Right lobe of liver (tissue), 6 donors: ENCODE results near the gene SLC23A3. TPM values are rescaled to one million over a fixed set of nuclear protein-coding genes. Genes with fewer than 3 reads are reported as not detected.

Source experiments
- ATAC-seq, 4 donors: fragments of 200-7000 bp; cut with Tn5 transposase; one replicate each; pipeline ENCODE4 v1.9.1; 2020; ENCODE audit warnings: mild to moderate bottlenecking in 4 of 4, moderate library complexity in 4 of 4
- DNase-seq, 3 donors: peaks; one replicate each; pipeline ENCODE4 v3.0.0-alpha.2; 2020
- H3K27ac ChIP-seq, 3 donors: fragments of 200-600 bp; one replicate each; pipeline ENCODE4 v1.8.0; 2022
- H3K27me3 ChIP-seq, 2 donors: fragments of 200-600 bp; one replicate each; pipeline ENCODE4 v1.8.0; 2022
- H3K36me3 ChIP-seq, 4 donors: fragments of 200-600 bp; sonication (generic) in 1 of 4; one replicate each; pipeline versions ENCODE4 v1.5.1 to v1.8.0; 2017 to 2022; ENCODE audit warnings: control low read depth in 1 of 4
- H3K4me1 ChIP-seq, 4 donors: fragments of 200-600 bp; sonication (generic) in 1 of 4; one replicate each; pipeline versions ENCODE4 v1.5.1 to v1.8.0; 2017 to 2022; ENCODE audit warnings: control low read depth in 1 of 4
- H3K4me3 ChIP-seq, 3 donors: fragments of 200-600 bp; one replicate each; pipeline ENCODE4 v1.8.0; 2022
- H3K9me3 ChIP-seq, 4 donors: fragments of 200-600 bp; sonication (generic) in 1 of 4; one replicate each; pipeline versions ENCODE4 v1.5.1 to v1.8.0; 2017 to 2022; ENCODE audit warnings: control low read depth in 1 of 4
- POLR2A ChIP-seq: fragments of 450-650 bp; IDR thresholded peaks from one replicate; pipeline ENCODE4 v1.6.1; 2017; ENCODE audit warnings: antibody characterized with exemption, mild to moderate bottlenecking
- WGBS: methylation state at CpG from one replicate; pipeline ENCODE4 v1.1.6; 2018; ENCODE audit warnings: low coverage, low lambda C conversion rate; ENCODE audit not compliant: insufficient coverage; ENCODE audit errors: missing lambda C conversion rate; 5-methylcytosine and 5-hydroxymethylcytosine counted together
- intact Hi-C, 2 donors: fragments of 100-400 bp; cut with DNase I; formaldehyde crosslinking; loops; one replicate each; pipeline versions ENCODE4 v1.11.2 to v1.14.1; 2022
- long read RNA-seq: library from polyadenylated mRNA; unstranded; transcript quantifications from one replicate; pipeline ENCODE4 v2.0.0, GENCODE V29; 2019
- total RNA-seq, 6 experiments: library from RNA; depleted of rRNA in 2 of 6; stranded (reverse); fragments of >200 nt in 2 of 6; fragmentation: NEBNext Ultra II Directional in 3 of 6; extraction: Animal tissue kit (Norgen Biotek cat#: 25700) in 3 of 6; gene quantifications; one replicate each; pipeline versions ENCODE4 v1.1.0 to v1.2.4, GENCODE V29; 2016 to 2023
- TF ChIP-seq, protein P1 (sequence below), 4 donors: fragments of 200-600 bp in 3 of 4; fragments of 450-650 bp in 1 of 4; IDR thresholded peaks; one replicate each; pipeline versions ENCODE4 v1.5.1 to v1.8.0; 2016 to 2022; ENCODE audit warnings: antibody characterized with exemption in 4 of 4, mild to moderate bottlenecking in 2 of 4
- donor health status: DM: no; HTN: yes; CAD: no.
- donor health status: DM: no; HTN: no; CAD: no.
- donor health status: DM: no; HTN: no; CAD: no.
- donor health status: DM: no; HTN: yes; CAD: no.
- donor health status: DM: no; HTN: yes; CAD: no.

Gene SLC23A3
- 1 to 10 TPM in 5 of 6 experiments, under 1 TPM in 1; 0.62 to 4.9 (median 2.1) TPM for total RNA-seq
- long read RNA-seq, result 0 reads

GRCh38 chr2:219169930-219170654 lies at the start of gene SLC23A3:
Gene SLC23A3, minus strand, starts transcription at chr2:219170029. Its CDS starts 45 bp downstream, at chr2:219169984.
- Histone ChIP-seq H3K9me3 (no peaks in the 10 kb centered on the region), H3K4me1 (peaks cover 0 to 18% (median 6%) of the 10 kb centered on the region in 4 donors), H3K4me3 (no peak within 1 kb of the TSS), H3K27ac (no peak within 1 kb of the TSS), H3K36me3 (peaks cover 0 to 27% (median 4%) of the 10 kb centered on the region in 4 donors), H3K27me3 (no peaks in the 10 kb centered on the region)
- TF ChIP-seq POLR2A, result no peak
- TF ChIP-seq, protein P1, sequence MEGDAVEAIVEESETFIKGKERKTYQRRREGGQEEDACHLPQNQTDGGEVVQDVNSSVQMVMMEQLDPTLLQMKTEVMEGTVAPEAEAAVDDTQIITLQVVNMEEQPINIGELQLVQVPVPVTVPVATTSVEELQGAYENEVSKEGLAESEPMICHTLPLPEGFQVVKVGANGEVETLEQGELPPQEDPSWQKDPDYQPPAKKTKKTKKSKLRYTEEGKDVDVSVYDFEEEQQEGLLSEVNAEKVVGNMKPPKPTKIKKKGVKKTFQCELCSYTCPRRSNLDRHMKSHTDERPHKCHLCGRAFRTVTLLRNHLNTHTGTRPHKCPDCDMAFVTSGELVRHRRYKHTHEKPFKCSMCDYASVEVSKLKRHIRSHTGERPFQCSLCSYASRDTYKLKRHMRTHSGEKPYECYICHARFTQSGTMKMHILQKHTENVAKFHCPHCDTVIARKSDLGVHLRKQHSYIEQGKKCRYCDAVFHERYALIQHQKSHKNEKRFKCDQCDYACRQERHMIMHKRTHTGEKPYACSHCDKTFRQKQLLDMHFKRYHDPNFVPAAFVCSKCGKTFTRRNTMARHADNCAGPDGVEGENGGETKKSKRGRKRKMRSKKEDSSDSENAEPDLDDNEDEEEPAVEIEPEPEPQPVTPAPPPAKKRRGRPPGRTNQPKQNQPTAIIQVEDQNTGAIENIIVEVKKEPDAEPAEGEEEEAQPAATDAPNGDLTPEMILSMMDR (IDR thresholded peaks at IDR 0.05), result no peak
- 62% methylated on average over 9 of the region's 10 CpGs for WGBS
- intact Hi-C loops, result loop anchor here (5.0 kb wide), 2 partner anchors 37 to 132 kb away; partner anchors contain the start of gene ZFAND2B (in 1 of the 2)
- ATAC-seq (peak; percentile 40 to 67 (median 52)), DNase-seq (peak in 1 of 3 donors; percentile 57)

- Histone ChIP-seq H3K27ac (peak within 1 kb of the TSS; percentile 68 to 85 (median 76)), H3K9me3 (no peaks in the 10 kb centered on the region), H3K4me1 (peaks cover 0 to 23% (median 11%) of the 10 kb centered on the region in 4 donors), H3K36me3 (peaks cover 6 to 53% (median 25%) of the 10 kb centered on the region in 4 donors), H3K4me3 (peak within 1 kb of the TSS; percentile 54 to 72 (median 59)), H3K27me3 (no peaks in the 10 kb centered on the region)
- 42% methylated on average over 23 of the region's 71 CpGs for WGBS
- peak; percentile 63 for TF ChIP-seq POLR2A
- TF ChIP-seq, protein P1 (IDR thresholded peaks at IDR 0.05), result no peak
- DNase-seq (peak; percentile 96 to 99 (median 98)), ATAC-seq (peak; percentile 88 to 94 (median 92))
- intact Hi-C loops, result loop anchor here in 1 of 2 donors (5.0 kb wide), 1 partner anchor 42 kb away; the partner anchor contains the start of genes CNPPD1 and RETREG2
Measured at GRCh38 chr2:219218732-219219701, 49.2 kb upstream of the SLC23A3 start, which contains the start of gene ABCB6. Gene ABCB6, minus strand, starts transcription at chr2:219218958. Its CDS starts 285 bp downstream, at chr2:219218673.

GRCh38 chr2:219218217-219218731 lies 48.4 kb upstream of the SLC23A3 start:
- peak overlapping the region; percentile 54 to 72 (median 59) for H3K4me3 ChIP-seq
- ATAC-seq (peak; percentile 46 to 70 (median 64)), DNase-seq (peak; percentile 69 to 87 (median 84))
- peaks cover 0 to 23% (median 11%) of the 10 kb centered on the region in 4 donors for H3K4me1 ChIP-seq
- peak overlapping the region; percentile 68 to 85 (median 76) for H3K27ac ChIP-seq
- intact Hi-C loops, result loop anchor here in 1 of 2 donors (5.0 kb wide), 1 partner anchor 41 kb away; the partner anchor contains the start of genes CNPPD1 and RETREG2
- H3K27me3 ChIP-seq, result no peaks in the 10 kb centered on the region
- 3% methylated on average over 9 of the region's 37 CpGs for WGBS
- H3K9me3 ChIP-seq, result no peaks in the 10 kb centered on the region
- peaks cover 0 to 53% (median 19%) of the 10 kb centered on the region in 4 donors for H3K36me3 ChIP-seq
- TF ChIP-seq, protein P1 (IDR thresholded peaks at IDR 0.05), result no peak
- no peak for TF ChIP-seq POLR2A

GRCh38 chr2:219216535-219216915 lies 46.7 kb upstream of the SLC23A3 start:
- Histone ChIP-seq H3K36me3 (peaks cover 0 to 50% (median 8%) of the 10 kb centered on the region in 4 donors), H3K27me3 (no peaks in the 10 kb centered on the region), H3K9me3 (no peaks in the 10 kb centered on the region), H3K4me1 (peaks cover 0 to 23% (median 11%) of the 10 kb centered on the region in 4 donors), H3K4me3 (no peak overlapping the region), H3K27ac (no peak overlapping the region)
- intact Hi-C loops, result loop anchor here in 1 of 2 donors (5.0 kb wide), 1 partner anchor 39 kb away; the partner anchor contains the start of genes CNPPD1 and RETREG2
- TF ChIP-seq, protein P1 (IDR thresholded peaks at IDR 0.05), result no peak
- TF ChIP-seq POLR2A, result no peak
- no peak for ATAC-seq
- whole genome bisulfite sequencing, result 85% methylated on average over 2 of the region's 6 CpGs
- no peak for DNase-seq
